ENCODE data around the gene LAMC3.

GRCh38 chr9:130970855-130971254 lies 38.1 kb upstream of the LAMC3 start:
- TF ChIP-seq POLR2AphosphoS5 (IDR thresholded peaks at IDR 0.05) (no peak), CTCF (IDR thresholded peaks at IDR 0.05) (no peak)
